A549 (cell line): ENCODE data around the gene RNF144A.

Experiments
- CEBPB ChIP-seq, 2 experiments: fragments of >200 bp in 1 of 2; sonication (Bioruptor Twin) in 1 of 2; formaldehyde crosslinking in 1 of 2; IDR thresholded peaks; 2 replicates each; pipeline ENCODE4 v1.6.1; 2012 to 2016
- EHF ChIP-seq: fragments of 250-450 bp; sonication (Bioruptor Pico); IDR thresholded peaks from 2 replicates; pipeline ENCODE4 v1.5.0; 2020; ENCODE audit warnings: mild to moderate bottlenecking
- EP300 ChIP-seq, 2 experiments: fragments of >200 bp; sonication (Bioruptor Twin); formaldehyde crosslinking; IDR thresholded peaks; 2 replicates in 1 of 2; 3 replicates in 1 of 2; pipeline ENCODE4 v1.6.1; 2016 to 2017
- HDAC2 ChIP-seq: fragments of 200-600 bp; sonication (generic); IDR thresholded peaks from 2 replicates; pipeline ENCODE4 v1.6.1; 2016
- HOXA7 ChIP-seq: fragments of 250-450 bp; sonication (Bioruptor Pico); IDR thresholded peaks from 2 replicates; pipeline ENCODE4 v1.5.0; 2020; ENCODE audit warnings: mild to moderate bottlenecking, moderate library complexity
- MYC ChIP-seq: IDR thresholded peaks from 2 replicates; pipeline ENCODE4 v1.6.1; 2012; ENCODE audit warnings: mild to moderate bottlenecking, inconsistent platforms, low read length, improper control_type of control experiment, borderline replicate concordance
- POLR2A ChIP-seq: IDR thresholded peaks from 2 replicates; pipeline ENCODE4 v1.6.1; 2012; ENCODE audit warnings: mild to moderate bottlenecking, low read length
- RAD21 ChIP-seq, 2 experiments: fragments of >200 bp in 1 of 2; sonication (Bioruptor Twin) in 1 of 2; formaldehyde crosslinking in 1 of 2; IDR thresholded peaks in 1 of 2; conservative IDR thresholded peaks in 1 of 2; 2 replicates in 1 of 2; 3 replicates in 1 of 2; pipeline ENCODE4 v1.6.1; 2012 to 2018; ENCODE audit warnings: inconsistent platforms in 1 of 2
- RFX5 ChIP-seq: fragments of 450-650 bp; IDR thresholded peaks from 2 replicates; pipeline ENCODE4 v1.7.1; 2014; ENCODE audit warnings: antibody characterized with exemption, mild to moderate bottlenecking, moderate library complexity
- SMC3 ChIP-seq: fragments of >200 bp; sonication (Bioruptor Twin); formaldehyde crosslinking; IDR thresholded peaks from 3 replicates; pipeline ENCODE4 v1.6.1; 2018; ENCODE audit warnings: inconsistent platforms
- SREBF2 ChIP-seq: fragments of 450-650 bp; IDR thresholded peaks from 2 replicates; pipeline ENCODE4 v1.6.1; 2014; ENCODE audit warnings: mild to moderate bottlenecking, moderate library complexity
- ZFP36 ChIP-seq: fragments of 450-650 bp; IDR thresholded peaks from 2 replicates; pipeline ENCODE4 v1.6.1; 2014; ENCODE audit warnings: borderline replicate concordance; ENCODE audit not compliant: partially characterized antibody
- TF ChIP-seq, protein P1 (sequence below): fragments of >200 bp; sonication (Bioruptor Twin); formaldehyde crosslinking; IDR thresholded peaks from 3 replicates; pipeline ENCODE4 v1.5.1; 2016
- TF ChIP-seq, protein P2 (sequence below): fragments of 200-600 bp; sonication (generic); IDR thresholded peaks from 2 replicates; pipeline ENCODE4 v1.6.1; 2016; ENCODE audit warnings: antibody characterized with exemption, mild to moderate bottlenecking, moderate library complexity

DNA sequence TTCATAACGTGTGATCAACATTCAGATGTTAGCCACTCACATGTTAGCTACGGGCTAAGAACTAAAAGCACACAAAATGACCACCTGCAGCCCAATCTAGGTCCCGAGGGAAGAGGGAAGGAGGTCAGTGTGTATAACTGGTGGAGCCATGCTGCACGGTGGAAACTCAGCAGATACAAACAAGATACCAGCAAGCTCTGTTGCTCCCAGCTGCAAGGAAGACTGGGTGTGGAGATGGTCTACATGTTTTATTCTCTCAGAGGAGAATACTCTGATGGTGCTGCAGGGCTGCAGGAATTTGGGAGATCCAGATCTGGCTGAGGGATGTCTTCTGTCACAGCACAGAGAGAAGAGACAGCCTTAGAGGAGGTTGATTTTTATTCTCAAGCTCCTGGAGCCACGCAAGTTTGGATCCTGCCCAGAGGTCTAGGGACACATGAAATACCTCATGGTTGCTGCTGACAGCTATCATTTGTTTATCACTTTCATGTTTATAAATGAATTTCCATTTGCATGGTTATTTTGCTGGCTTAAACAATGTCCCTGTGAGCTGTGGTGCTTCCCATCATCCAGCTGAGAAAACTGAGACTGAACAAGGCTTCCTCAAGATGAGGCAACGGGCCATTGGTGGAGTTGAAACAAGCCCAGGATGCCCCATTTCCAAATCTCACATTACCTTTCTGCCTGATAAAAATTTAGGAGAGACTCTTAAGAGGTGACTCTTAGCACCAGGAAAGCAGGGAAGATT, 30.9 kb downstream of the RNF144A start:
- TF ChIP-seq HOXA7 (CRISPR knock-in tag) (no peak), POLR2A (no peak), CEBPB (IDR thresholded peaks at IDR 0.05) (no peak), MYC (no peak), HDAC2 (no peak), SREBF2 (no peak), SMC3 (no peak), RAD21 (conservative IDR thresholded peaks at IDR 0.05 in 1 of 2, IDR thresholded peaks at IDR 0.05 in 1 of 2) (no peak), EHF (CRISPR knock-in tag) (no peak), RFX5 (no peak), EP300 (IDR thresholded peaks at IDR 0.05) (no peak), ZFP36 (no peak)
- TF ChIP-seq, protein P1, sequence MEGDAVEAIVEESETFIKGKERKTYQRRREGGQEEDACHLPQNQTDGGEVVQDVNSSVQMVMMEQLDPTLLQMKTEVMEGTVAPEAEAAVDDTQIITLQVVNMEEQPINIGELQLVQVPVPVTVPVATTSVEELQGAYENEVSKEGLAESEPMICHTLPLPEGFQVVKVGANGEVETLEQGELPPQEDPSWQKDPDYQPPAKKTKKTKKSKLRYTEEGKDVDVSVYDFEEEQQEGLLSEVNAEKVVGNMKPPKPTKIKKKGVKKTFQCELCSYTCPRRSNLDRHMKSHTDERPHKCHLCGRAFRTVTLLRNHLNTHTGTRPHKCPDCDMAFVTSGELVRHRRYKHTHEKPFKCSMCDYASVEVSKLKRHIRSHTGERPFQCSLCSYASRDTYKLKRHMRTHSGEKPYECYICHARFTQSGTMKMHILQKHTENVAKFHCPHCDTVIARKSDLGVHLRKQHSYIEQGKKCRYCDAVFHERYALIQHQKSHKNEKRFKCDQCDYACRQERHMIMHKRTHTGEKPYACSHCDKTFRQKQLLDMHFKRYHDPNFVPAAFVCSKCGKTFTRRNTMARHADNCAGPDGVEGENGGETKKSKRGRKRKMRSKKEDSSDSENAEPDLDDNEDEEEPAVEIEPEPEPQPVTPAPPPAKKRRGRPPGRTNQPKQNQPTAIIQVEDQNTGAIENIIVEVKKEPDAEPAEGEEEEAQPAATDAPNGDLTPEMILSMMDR, result no peak
- TF ChIP-seq, protein P2, sequence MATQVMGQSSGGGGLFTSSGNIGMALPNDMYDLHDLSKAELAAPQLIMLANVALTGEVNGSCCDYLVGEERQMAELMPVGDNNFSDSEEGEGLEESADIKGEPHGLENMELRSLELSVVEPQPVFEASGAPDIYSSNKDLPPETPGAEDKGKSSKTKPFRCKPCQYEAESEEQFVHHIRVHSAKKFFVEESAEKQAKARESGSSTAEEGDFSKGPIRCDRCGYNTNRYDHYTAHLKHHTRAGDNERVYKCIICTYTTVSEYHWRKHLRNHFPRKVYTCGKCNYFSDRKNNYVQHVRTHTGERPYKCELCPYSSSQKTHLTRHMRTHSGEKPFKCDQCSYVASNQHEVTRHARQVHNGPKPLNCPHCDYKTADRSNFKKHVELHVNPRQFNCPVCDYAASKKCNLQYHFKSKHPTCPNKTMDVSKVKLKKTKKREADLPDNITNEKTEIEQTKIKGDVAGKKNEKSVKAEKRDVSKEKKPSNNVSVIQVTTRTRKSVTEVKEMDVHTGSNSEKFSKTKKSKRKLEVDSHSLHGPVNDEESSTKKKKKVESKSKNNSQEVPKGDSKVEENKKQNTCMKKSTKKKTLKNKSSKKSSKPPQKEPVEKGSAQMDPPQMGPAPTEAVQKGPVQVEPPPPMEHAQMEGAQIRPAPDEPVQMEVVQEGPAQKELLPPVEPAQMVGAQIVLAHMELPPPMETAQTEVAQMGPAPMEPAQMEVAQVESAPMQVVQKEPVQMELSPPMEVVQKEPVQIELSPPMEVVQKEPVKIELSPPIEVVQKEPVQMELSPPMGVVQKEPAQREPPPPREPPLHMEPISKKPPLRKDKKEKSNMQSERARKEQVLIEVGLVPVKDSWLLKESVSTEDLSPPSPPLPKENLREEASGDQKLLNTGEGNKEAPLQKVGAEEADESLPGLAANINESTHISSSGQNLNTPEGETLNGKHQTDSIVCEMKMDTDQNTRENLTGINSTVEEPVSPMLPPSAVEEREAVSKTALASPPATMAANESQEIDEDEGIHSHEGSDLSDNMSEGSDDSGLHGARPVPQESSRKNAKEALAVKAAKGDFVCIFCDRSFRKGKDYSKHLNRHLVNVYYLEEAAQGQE, result no peak
